IPS-18a (cell line): ENCODE data around the gene ZSCAN10.
A peak's percentile ranks its signal among the peaks of the same experiment; 100 is the strongest.
"Not testable (repeated sequence)": the region's sequence is repeated elsewhere in the genome, so short reads cannot be mapped to it uniquely, and the experiment has no call there.

Experiments
- H3K27ac ChIP-seq: one replicate; pipeline ENCODE4 v1.5.1; 2013; ENCODE audit warnings: low read length
- H3K27me3 ChIP-seq: one replicate; pipeline ENCODE4 v1.6.1; 2013; ENCODE audit warnings: mild to moderate bottlenecking, low read length; ENCODE audit not compliant: control insufficient read depth, insufficient read depth
- H3K36me3 ChIP-seq: one replicate; pipeline ENCODE4 v1.6.1; 2013; ENCODE audit warnings: low read depth, low read length; ENCODE audit not compliant: control insufficient read depth
- H3K4me1 ChIP-seq: one replicate; pipeline ENCODE4 v1.6.1; 2013; ENCODE audit warnings: low read depth, low read length; ENCODE audit not compliant: control insufficient read depth
- H3K4me3 ChIP-seq: one replicate; pipeline ENCODE4 v1.5.1; 2013; ENCODE audit warnings: low read length
- H3K9ac ChIP-seq: one replicate; pipeline ENCODE4 v1.6.1; 2013; ENCODE audit warnings: mild to moderate bottlenecking, low read length, moderate library complexity
- H3K9me3 ChIP-seq: one replicate; pipeline ENCODE4 v1.6.1; 2013; ENCODE audit warnings: low read depth, low read length; ENCODE audit not compliant: control insufficient read depth

Gene ZSCAN10

DNA sequence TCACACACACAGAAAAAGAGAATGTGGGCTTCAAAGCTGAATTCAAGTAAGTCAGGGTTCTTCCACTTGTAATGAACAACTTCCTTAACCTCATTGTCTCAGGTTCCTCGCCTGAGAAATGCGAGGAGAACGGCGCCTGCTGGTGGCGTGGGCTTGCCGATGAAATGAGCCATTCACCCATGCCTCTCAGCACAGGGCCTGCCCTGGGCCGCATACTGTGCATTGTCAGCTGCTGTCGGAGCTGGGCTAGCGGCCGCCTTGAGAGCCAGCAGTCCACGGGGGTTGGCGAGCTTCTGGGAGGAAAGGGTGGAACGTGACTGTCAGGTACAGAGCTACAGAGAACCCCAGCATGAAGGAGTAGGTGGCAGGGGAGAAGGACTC is 45.8 kb downstream of the ZSCAN10 start:
- H3K36me3 ChIP-seq, H3K9ac ChIP-seq, H3K4me1 ChIP-seq, H3K27ac ChIP-seq, H3K4me3 ChIP-seq, H3K9me3 ChIP-seq: not testable (repeated sequence)
- H3K27me3 ChIP-seq, result peaks cover 14% of the 10 kb centered on the region

DNA sequence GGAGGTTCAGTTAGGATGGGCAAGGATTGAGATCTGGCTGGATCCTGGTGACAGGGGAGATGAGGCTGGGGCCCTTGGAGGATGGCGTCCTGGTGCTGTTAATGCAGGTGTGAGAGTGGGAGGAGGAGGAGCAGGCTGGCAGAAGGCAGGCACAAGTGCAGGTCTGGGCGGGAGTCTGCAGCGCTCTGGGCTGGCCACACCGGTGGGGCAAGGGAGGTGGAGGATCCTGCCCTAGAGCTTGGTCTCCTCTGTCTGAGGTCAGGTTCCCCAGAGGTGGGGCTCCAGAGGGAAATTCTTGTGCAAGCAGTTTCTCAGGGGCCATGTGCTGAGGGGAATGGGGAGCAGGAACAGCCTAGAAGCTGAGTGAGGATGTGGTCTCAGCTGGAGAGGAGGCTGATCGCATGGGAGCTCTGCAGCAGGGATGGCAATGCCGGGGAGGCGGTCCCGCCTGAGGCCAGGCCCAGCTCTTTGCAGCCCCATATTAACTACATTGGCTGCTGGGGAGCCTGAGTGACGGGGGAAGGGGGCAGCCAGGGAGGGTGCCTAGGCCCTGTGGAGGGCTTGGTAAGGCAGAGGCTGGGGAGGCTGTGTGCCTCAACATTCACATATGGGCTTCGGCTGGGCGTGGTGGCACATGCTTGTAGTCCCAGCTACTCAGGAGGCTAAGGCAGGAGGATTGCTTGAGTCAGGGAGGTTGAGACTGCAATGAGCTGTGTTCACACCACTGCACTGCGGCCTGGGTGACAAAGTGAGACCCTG is 46.3 kb downstream of the ZSCAN10 start:
- H3K4me3 ChIP-seq, H3K9ac ChIP-seq, H3K9me3 ChIP-seq, H3K4me1 ChIP-seq, H3K27ac ChIP-seq, H3K36me3 ChIP-seq: not testable (repeated sequence)
- peaks cover 16% of the 10 kb centered on the region for H3K27me3 ChIP-seq

DNA sequence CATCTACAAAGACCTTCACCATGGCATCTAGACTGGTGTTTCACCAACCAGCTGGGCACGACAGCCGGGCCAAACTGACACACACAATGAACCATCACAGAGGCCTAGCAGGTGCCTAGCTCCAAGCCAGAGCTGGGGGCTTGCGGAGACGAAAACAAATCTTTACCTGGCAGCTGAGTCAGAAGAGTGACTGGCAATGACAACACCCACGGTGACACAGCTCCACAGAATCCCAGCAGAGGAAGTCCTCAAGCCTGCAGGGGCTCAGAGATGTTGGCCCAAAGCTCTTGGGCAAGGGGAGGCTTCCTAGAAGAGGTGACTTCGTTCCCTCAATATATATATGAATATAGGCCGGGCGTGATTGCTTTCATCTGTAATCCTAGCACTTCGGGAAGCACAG is 47.6 kb downstream of the ZSCAN10 start:
- Histone ChIP-seq H3K9me3 (no peaks in the 10 kb centered on the region), H3K4me1 (peaks cover 4% of the 10 kb centered on the region), H3K27ac (no peak overlapping the region), H3K9ac (no peak overlapping the region), H3K36me3 (no peaks in the 10 kb centered on the region), H3K27me3 (peaks cover 24% of the 10 kb centered on the region), H3K4me3 (no peak overlapping the region)

DNA sequence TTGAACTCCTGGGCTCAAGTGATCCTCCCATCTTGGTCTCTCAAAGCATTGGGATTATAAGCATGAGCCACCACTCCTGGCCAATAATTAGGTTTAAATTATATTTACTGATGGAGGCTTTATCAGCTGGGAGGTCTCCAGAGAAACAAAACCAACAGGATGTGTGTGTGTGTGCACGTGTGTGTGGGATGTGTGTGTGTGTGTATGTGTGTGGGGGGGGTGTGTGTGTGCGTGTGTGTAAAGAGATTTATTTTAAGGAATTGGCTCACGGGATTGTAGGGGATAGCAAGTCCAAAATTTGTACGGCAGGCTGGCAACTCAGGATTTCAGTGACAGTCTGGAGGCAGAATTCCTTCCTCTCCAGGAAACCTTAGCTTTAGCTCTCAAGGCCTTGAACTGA is 48.1 kb downstream of the ZSCAN10 start:
- no peaks in the 10 kb centered on the region for H3K36me3 ChIP-seq
- peaks cover 4% of the 10 kb centered on the region for H3K4me1 ChIP-seq
- no peaks in the 10 kb centered on the region for H3K9me3 ChIP-seq
- H3K4me3 ChIP-seq, result no peak overlapping the region
- peaks cover 24% of the 10 kb centered on the region for H3K27me3 ChIP-seq
- H3K27ac ChIP-seq, result no peak overlapping the region
- no peak overlapping the region for H3K9ac ChIP-seq

DNA sequence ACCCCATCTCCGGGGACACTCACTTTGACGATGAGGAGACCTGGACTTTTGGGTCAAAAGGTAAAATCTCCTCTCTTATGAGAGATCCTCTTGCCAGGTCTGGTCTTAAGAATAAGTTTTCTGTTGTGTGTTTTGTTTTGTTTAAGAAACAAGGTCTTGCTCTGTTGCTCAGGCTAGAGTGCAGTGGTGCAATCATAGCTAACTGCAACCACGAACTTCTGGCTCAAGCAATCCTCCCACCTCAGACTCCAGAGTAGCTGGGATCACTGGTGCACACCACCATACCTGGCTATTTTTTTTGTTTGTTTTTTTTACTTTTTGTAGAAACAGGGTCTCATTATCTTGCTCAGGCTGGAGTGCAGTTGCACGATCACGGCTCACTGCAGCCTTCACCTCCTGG is 48.6 kb downstream of the ZSCAN10 start:
- Histone ChIP-seq H3K9me3 (no peaks in the 10 kb centered on the region), H3K27ac (no peak overlapping the region), H3K4me1 (peaks cover 1% of the 10 kb centered on the region), H3K4me3 (no peak overlapping the region), H3K27me3 (peaks cover 24% of the 10 kb centered on the region), H3K36me3 (no peaks in the 10 kb centered on the region), H3K9ac (no peak overlapping the region)

DNA sequence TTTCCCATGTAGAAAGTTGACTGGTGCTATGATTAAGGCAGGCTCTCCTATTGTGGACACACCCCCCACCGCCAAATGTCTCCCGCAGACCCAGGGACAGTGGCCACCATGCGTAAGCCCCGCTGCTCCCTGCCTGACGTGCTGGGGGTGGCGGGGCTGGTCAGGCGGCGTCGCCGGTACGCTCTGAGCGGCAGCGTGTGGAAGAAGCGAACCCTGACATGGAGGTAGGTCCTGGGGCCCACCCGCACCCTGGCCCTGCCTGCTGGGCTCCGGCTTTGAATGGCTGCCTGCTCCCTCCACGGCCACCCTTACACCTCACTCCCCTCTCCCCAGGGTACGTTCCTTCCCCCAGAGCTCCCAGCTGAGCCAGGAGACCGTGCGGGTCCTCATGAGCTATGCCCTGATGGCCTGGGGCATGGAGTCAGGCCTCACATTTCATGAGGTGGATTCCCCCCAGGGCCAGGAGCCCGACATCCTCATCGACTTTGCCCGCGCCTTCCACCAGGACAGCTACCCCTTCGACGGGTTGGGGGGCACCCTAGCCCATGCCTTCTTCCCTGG is 49.1 kb downstream of the ZSCAN10 start:
- H3K27me3 ChIP-seq, result peaks cover 27% of the 10 kb centered on the region
- no peak overlapping the region for H3K27ac ChIP-seq
- no peaks in the 10 kb centered on the region for H3K36me3 ChIP-seq
- H3K4me3 ChIP-seq, result no peak overlapping the region
- no peaks in the 10 kb centered on the region for H3K4me1 ChIP-seq
- H3K9me3 ChIP-seq, result no peaks in the 10 kb centered on the region
- H3K9ac ChIP-seq, result no peak overlapping the region

DNA sequence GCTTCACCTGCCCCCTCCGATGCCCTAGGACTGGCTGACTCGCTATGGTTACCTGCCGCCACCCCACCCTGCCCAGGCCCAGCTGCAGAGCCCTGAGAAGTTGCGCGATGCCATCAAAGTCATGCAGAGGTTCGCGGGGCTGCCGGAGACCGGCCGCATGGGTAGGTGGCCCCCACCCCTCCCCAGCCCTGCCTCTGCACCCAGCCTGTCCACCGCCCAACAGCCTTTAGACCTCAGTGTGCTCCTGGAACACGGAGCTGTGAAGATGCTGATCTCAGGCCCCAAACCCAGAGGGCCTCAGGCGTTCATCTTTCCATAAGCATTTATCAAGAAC is 51.7 kb downstream of the ZSCAN10 start:
- Histone ChIP-seq H3K9ac (peak overlapping the region; percentile 42), H3K4me3 (peak overlapping the region; percentile 70), H3K4me1 (no peaks in the 10 kb centered on the region), H3K36me3 (no peaks in the 10 kb centered on the region), H3K27ac (no peak overlapping the region), H3K9me3 (no peaks in the 10 kb centered on the region), H3K27me3 (peaks cover 39% of the 10 kb centered on the region)

DNA sequence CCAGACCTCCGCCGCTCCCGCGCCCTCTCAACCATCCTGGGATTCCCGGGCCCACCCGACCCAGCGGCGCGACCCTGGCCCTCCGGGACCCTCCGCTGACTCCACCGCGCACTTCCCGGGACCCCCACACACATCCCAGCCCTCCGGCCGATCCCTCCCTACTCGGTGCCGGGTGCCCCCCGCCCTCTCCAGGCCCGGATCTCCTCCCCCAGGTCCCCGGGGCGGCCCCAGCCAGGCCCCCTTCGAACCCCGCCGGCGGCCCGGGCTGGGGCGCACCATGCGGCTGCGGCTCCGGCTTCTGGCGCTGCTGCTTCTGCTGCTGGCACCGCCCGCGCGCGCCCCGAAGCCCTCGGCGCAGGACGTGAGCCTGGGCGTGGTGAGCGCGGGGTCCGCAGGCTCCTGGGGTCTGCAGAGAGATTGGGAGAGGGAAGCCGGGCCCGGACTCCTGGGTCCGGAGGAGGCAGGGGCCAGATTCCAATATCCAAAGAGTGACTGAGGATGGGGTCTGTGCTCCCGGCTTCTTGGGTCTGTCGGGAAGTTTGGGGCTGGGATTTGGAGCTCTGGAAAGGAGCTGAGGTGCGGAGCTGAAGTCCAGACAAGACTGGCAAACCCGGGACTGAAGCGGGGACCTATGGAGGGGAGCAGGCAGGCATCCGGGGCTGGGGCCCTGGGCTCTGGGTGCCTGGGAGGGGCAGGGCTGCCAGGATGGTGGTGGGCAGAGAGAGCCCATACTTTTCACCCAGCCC is 52.3 kb downstream of the ZSCAN10 start:
- Histone ChIP-seq H3K9me3 (no peaks in the 10 kb centered on the region), H3K27ac (no peak overlapping the region), H3K4me3 (peak overlapping the region; percentile 70), H3K36me3 (no peaks in the 10 kb centered on the region), H3K27me3 (peaks cover 39% of the 10 kb centered on the region), H3K4me1 (no peaks in the 10 kb centered on the region), H3K9ac (peak overlapping the region; percentile 42)

DNA sequence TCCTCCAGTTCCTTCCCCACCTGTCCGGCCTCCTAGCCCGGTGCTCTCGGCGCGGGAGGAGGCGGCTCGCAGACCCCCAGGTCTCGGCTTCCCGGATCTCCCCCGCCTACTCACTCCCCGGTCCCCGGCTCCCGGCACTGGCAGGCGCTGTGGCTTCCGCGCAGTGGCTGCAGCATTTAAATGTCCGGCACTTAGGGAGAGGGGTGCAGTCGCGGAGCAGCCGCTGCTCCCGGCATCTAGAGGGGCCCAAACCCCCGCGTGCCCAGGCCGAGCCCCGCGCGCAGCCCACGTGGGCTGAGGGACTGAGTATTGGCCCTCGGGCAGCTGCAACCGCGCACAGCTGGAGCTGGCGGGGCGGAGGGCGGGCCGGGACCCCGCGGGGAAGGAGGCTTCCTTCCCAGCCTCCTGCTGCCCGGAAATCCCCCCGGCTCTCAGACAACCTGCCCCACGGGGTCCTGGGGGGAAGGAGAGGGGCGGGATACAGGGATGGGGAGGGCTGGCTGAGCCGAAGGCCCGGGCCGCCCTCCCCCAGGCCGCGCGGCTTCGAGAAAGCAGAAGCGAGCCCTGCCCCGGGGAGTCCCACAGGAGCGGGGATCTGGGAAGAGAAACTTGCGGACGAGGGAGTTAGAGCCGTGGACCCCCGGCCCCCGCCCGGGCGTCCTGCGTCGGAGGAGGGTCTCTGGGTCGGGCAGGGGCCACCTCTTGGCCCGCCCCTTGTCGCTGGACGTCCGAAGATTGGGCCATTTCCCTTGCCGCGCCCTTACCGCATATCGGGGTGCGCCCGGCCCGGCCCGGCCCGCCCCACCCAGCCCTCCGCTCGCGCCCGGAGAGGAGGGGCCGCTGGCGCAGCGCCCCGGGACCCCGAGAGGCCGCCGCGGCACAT is 53.1 kb downstream of the ZSCAN10 start, which contains the start of gene MMP25:
Gene MMP25, plus strand, starts transcription at position 804 of the 883 bp plus-strand sequence. CDS start 357 bp downstream, outside the sequence.
- Histone ChIP-seq H3K36me3 (no peaks in the 10 kb centered on the region), H3K4me1 (no peaks in the 10 kb centered on the region), H3K9me3 (no peaks in the 10 kb centered on the region), H3K27me3 (peaks cover 39% of the 10 kb centered on the region), H3K9ac (peak within 1 kb of the TSS; percentile 42), H3K27ac (no peak within 1 kb of the TSS), H3K4me3 (peak within 1 kb of the TSS; percentile 70)

DNA sequence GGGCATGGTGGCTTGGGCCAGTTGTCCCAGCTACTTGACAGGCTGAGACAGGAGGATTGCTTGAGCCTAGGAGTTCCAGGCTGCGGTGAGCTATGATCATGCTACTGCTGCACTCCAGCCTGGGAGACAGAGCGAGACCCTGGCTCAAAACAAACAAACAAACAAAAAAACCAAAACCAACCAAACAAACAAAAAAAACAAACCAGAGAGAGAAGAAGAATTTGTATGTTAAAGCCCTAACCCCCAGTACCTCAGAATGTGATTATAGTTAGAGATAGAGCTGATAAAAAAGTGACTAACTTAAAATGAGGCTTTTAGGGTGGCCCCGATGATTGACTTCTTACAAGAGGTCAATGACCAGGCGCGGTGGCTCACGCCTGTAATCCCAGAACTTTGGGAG is 54.4 kb downstream of the ZSCAN10 start:
- peak overlapping the region; percentile 70 for H3K4me3 ChIP-seq
- H3K27me3 ChIP-seq, result peaks cover 39% of the 10 kb centered on the region

DNA sequence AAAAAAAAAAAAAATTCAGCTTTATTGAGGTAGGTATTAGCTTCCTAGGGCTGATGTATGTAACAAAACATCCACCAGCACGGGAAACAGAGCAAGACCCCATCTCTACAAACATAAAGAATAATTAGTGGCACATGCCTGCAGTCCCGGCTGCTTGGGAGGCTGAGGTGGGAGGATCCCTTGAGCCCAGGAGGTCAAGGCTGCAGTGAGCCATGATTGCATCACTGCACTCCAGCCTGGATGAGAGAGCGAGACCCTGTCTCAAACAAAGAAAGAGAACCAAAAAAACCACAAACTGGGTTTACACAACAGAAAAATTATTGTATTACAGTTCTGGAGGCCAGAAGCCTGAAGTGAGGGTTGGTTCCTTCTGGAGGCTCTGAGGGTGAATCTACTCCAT is 56.7 kb downstream of the ZSCAN10 start:
- Histone ChIP-seq H3K9me3 (no peaks in the 10 kb centered on the region), H3K4me1 (no peaks in the 10 kb centered on the region), H3K4me3 (no peak overlapping the region), H3K27ac (no peak overlapping the region), H3K27me3 (peaks cover 35% of the 10 kb centered on the region), H3K36me3 (no peaks in the 10 kb centered on the region), H3K9ac (no peak overlapping the region)

More for the DNA sequence above, 54.4 kb downstream of the ZSCAN10 start:
- Histone ChIP-seq H3K27ac (no peak overlapping the region), H3K9ac (no peak overlapping the region), H3K9me3 (no peaks in the 10 kb centered on the region), H3K36me3 (no peaks in the 10 kb centered on the region), H3K4me1 (no peaks in the 10 kb centered on the region)
